ENCODE measurements around the gene CACUL1. TPM values are rescaled to one million over a fixed set of nuclear protein-coding genes. Genes with fewer than 3 reads are reported as not detected.

Gene CACUL1
- total and polyA plus RNA-seq, 4 experiments from 2014 or later = 14.9 to 32.3 (median 31.3) TPM

- Mint-ChIP-seq H3K36me3 (peaks cover 0 to 9% of the 10 kb centered on the region in 2 donors), H3K27ac (peak overlapping the region in 1 of 7 donors; percentile 71), H3K4me3 (peak overlapping the region in 2 of 8 donors; percentile 20 to 39), H3K9me3 (peaks cover 0 to 2% (median 0%) of the 10 kb centered on the region in 8 donors), H3K4me1 (peaks cover 20 to 48% (median 37%) of the 10 kb centered on the region in 4 donors), H3K27me3 (no peaks in the 10 kb centered on the region)
- Histone ChIP-seq H3K9me3 (ENCODE audit: control insufficient read depth in 1 of 2, low read length in 2 of 2) (no peaks in the 10 kb centered on the region), H3K36me3 (ENCODE audit: insufficient read depth, low read length) (no peaks in the 10 kb centered on the region), H3K4me1 (ENCODE audit: insufficient read depth, low read length) (peaks cover 35% of the 10 kb centered on the region), H3K27ac (ENCODE audit: low read depth, low read length) (no peak overlapping the region), H3K27me3 (ENCODE audit: insufficient read depth, low read length) (no peaks in the 10 kb centered on the region), H3K4me3 (ENCODE audit: low read length in 2 of 2) (no peak overlapping the region)
- ChIA-PET POLR2A (ENCODE audit: partially characterized antibody) (interaction anchor here (1.2 kb wide), 1 partner anchor 12 kb away, joined by 3 read pairs; no protein-coding TSS in a partner anchor), CTCF (ENCODE audit: partially characterized antibody) (interaction anchor here (0.7 to 1.9 kb wide), 2 partner anchors 52 to 100 kb away, joined by 3 to 6 read pairs; no protein-coding TSS in a partner anchor)
- no peak for DNase-seq
- intact Hi-C loops (cut with micrococcal nuclease) = loop anchor here (10.0 kb wide), 1 partner anchor 74 kb away; the partner anchor contains the start of gene PRLHR
Measured at GRCh38 chr10:118668228-118668952, 86.4 kb downstream of the CACUL1 start.

- H3K4me1 Mint-ChIP-seq = peaks cover 26 to 54% (median 43%) of the 10 kb centered on the region in 4 donors
- Histone ChIP-seq H3K4me3 (ENCODE audit: low read length in 2 of 2) (no peak overlapping the region), H3K27ac (ENCODE audit: low read depth, low read length) (no peak overlapping the region), H3K9me3 (ENCODE audit: control insufficient read depth in 1 of 2, low read length in 2 of 2) (no peaks in the 10 kb centered on the region), H3K36me3 (ENCODE audit: insufficient read depth, low read length) (no peaks in the 10 kb centered on the region), H3K4me1 (ENCODE audit: insufficient read depth, low read length) (peaks cover 41% of the 10 kb centered on the region), H3K27me3 (ENCODE audit: insufficient read depth, low read length) (no peaks in the 10 kb centered on the region)
- H3K4me3 Mint-ChIP-seq = no peak overlapping the region
- H3K27me3 Mint-ChIP-seq = no peaks in the 10 kb centered on the region
- H3K9me3 Mint-ChIP-seq = peaks cover 0 to 3% (median 0%) of the 10 kb centered on the region in 8 donors
- H3K27ac Mint-ChIP-seq = peak overlapping the region in 1 of 7 donors; percentile 17
- DNase-seq = no peak
- ChIA-PET POLR2A (ENCODE audit: partially characterized antibody) (no interaction called here), CTCF (ENCODE audit: partially characterized antibody) (no interaction called here)
- intact Hi-C loops (cut with micrococcal nuclease) = loop anchor here (10.0 kb wide), 1 partner anchor 73 kb away; the partner anchor contains the start of gene PRLHR
- peaks cover 0 to 5% of the 10 kb centered on the region in 2 donors for H3K36me3 Mint-ChIP-seq
Measured at GRCh38 chr10:118667732-118668131, 87.0 kb downstream of the CACUL1 start.

GRCh38 chr10:118666350-118666749 lies 88.4 kb downstream of the CACUL1 start:
- Mint-ChIP-seq H3K27ac (no peak overlapping the region), H3K36me3 (peaks cover 0 to 10% of the 10 kb centered on the region in 2 donors), H3K4me1 (peaks cover 35 to 66% (median 56%) of the 10 kb centered on the region in 4 donors), H3K9me3 (peaks cover 2 to 14% (median 7%) of the 10 kb centered on the region in 8 donors), H3K4me3 (no peak overlapping the region), H3K27me3 (no peaks in the 10 kb centered on the region)
- POLR2A ChIA-PET (ENCODE audit: partially characterized antibody) = no interaction called here
- Histone ChIP-seq H3K4me3 (ENCODE audit: low read length in 2 of 2) (no peak overlapping the region), H3K27me3 (ENCODE audit: insufficient read depth, low read length) (no peaks in the 10 kb centered on the region), H3K4me1 (ENCODE audit: insufficient read depth, low read length) (peaks cover 53% of the 10 kb centered on the region), H3K36me3 (ENCODE audit: insufficient read depth, low read length) (no peaks in the 10 kb centered on the region), H3K9me3 (ENCODE audit: control insufficient read depth in 1 of 2, low read length in 2 of 2) (no peaks in the 10 kb centered on the region), H3K27ac (ENCODE audit: low read depth, low read length) (no peak overlapping the region)
- intact Hi-C loops (cut with micrococcal nuclease) = loop anchor here (10.0 kb wide), 1 partner anchor 72 kb away; the partner anchor contains the start of gene PRLHR
- CTCF ChIA-PET (ENCODE audit: partially characterized antibody) = interaction anchor here (1.8 kb wide), 1 partner anchor 24 kb away, joined by 4 read pairs; no protein-coding TSS in a partner anchor
- DNase-seq = no peak

DNA sequence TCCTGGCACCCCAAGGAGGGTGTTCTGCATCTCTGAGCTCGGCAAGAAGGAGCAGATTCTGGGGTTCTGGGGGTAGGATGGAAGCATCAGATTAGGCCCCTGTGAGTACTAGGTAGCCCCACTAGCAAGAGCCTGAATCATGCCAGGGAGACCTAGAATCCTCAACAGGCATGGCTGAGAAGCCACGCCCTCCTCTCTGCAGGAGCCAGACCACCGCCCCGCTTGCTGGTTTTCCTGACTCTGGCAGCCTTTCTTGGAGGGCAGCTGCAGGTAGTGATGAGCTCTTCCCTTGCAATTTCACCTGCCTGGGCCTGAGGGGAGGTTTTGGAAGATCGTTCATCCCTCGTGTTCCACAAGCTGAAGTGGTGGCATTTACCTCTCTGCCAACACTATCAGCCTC lies 90.4 kb downstream of the CACUL1 start:
- H3K9me3 Mint-ChIP-seq = peaks cover 3 to 21% (median 11%) of the 10 kb centered on the region in 8 donors
- no peaks in the 10 kb centered on the region for H3K9me3 ChIP-seq (ENCODE audit: control insufficient read depth in 1 of 2, low read length in 2 of 2)
- H3K4me1 Mint-ChIP-seq = peaks cover 40 to 71% (median 61%) of the 10 kb centered on the region in 4 donors
- no peak for DNase-seq
- intact Hi-C loops (cut with micrococcal nuclease) = loop anchor here (10.0 kb wide), 1 partner anchor 70 kb away; the partner anchor contains the start of gene PRLHR
- no peak overlapping the region for H3K4me3 ChIP-seq (ENCODE audit: low read length in 2 of 2)
- H3K4me3 Mint-ChIP-seq = peak overlapping the region in 1 of 8 donors; percentile 57
- no peaks in the 10 kb centered on the region for H3K36me3 ChIP-seq (ENCODE audit: insufficient read depth, low read length)
- CTCF ChIA-PET (ENCODE audit: partially characterized antibody) = interaction anchor here (1.1 kb wide), 2 partner anchors 28 to 35 kb away, joined by 3 read pairs; no protein-coding TSS in a partner anchor
- no peak overlapping the region for H3K27ac Mint-ChIP-seq
- peaks cover 49% of the 10 kb centered on the region for H3K4me1 ChIP-seq (ENCODE audit: insufficient read depth, low read length)
- POLR2A ChIA-PET (ENCODE audit: partially characterized antibody) = interaction anchor here (0.8 to 1.2 kb wide), 2 partner anchors 31 to 34 kb away, joined by 3 to 4 read pairs; no protein-coding TSS in a partner anchor
- H3K36me3 Mint-ChIP-seq = peaks cover 0 to 10% of the 10 kb centered on the region in 2 donors
- H3K27ac ChIP-seq (ENCODE audit: low read depth, low read length) = no peak overlapping the region
- H3K27me3 Mint-ChIP-seq = no peaks in the 10 kb centered on the region
- H3K27me3 ChIP-seq (ENCODE audit: insufficient read depth, low read length) = no peaks in the 10 kb centered on the region

- peaks cover 46 to 72% (median 63%) of the 10 kb centered on the region in 4 donors for H3K4me1 Mint-ChIP-seq
- peaks cover 3 to 21% (median 11%) of the 10 kb centered on the region in 8 donors for H3K9me3 Mint-ChIP-seq
- no peaks in the 10 kb centered on the region for H3K27me3 Mint-ChIP-seq
- no peaks in the 10 kb centered on the region for H3K27me3 ChIP-seq (ENCODE audit: insufficient read depth, low read length)
- peak overlapping the region in 4 of 7 donors; percentile 24 to 80 (median 66) for H3K27ac Mint-ChIP-seq
- ChIA-PET CTCF (ENCODE audit: partially characterized antibody) (no interaction called here), POLR2A (ENCODE audit: partially characterized antibody) (no interaction called here)
- H3K4me1 ChIP-seq (ENCODE audit: insufficient read depth, low read length) = peaks cover 52% of the 10 kb centered on the region
- no peaks in the 10 kb centered on the region for H3K9me3 ChIP-seq (ENCODE audit: control insufficient read depth in 1 of 2, low read length in 2 of 2)
- intact Hi-C loops (cut with micrococcal nuclease) = loop anchor here (10.0 kb wide), 1 partner anchor 68 kb away; the partner anchor contains the start of gene PRLHR
- no peak overlapping the region for H3K27ac ChIP-seq (ENCODE audit: low read depth, low read length)
- H3K4me3 ChIP-seq (ENCODE audit: low read length in 2 of 2) = no peak overlapping the region
- DNase-seq = no peak
- H3K4me3 Mint-ChIP-seq = peak overlapping the region in 4 of 8 donors; percentile 30 to 63 (median 38)
- H3K36me3 ChIP-seq (ENCODE audit: insufficient read depth, low read length) = no peaks in the 10 kb centered on the region
- H3K36me3 Mint-ChIP-seq = peaks cover 0 to 10% of the 10 kb centered on the region in 2 donors
Measured at GRCh38 chr10:118663176-118663575, 91.6 kb downstream of the CACUL1 start.

- Histone ChIP-seq H3K9me3 (ENCODE audit: control insufficient read depth in 1 of 2, low read length in 2 of 2) (no peaks in the 10 kb centered on the region), H3K36me3 (ENCODE audit: insufficient read depth, low read length) (no peaks in the 10 kb centered on the region), H3K27ac (ENCODE audit: low read depth, low read length) (no peak overlapping the region), H3K4me1 (ENCODE audit: insufficient read depth, low read length) (peaks cover 60% of the 10 kb centered on the region), H3K27me3 (ENCODE audit: insufficient read depth, low read length) (no peaks in the 10 kb centered on the region), H3K4me3 (ENCODE audit: low read length in 2 of 2) (no peak overlapping the region)
- peak overlapping the region; percentile 1 to 91 (median 64) for H3K4me3 Mint-ChIP-seq
- peak overlapping the region; percentile 30 to 80 (median 72) for H3K27ac Mint-ChIP-seq
- intact Hi-C loops (cut with micrococcal nuclease) = loop anchor here (10.0 kb wide), 1 partner anchor 68 kb away; the partner anchor contains the start of gene PRLHR
- H3K36me3 Mint-ChIP-seq = peaks cover 0 to 10% of the 10 kb centered on the region in 2 donors
- H3K9me3 Mint-ChIP-seq = peaks cover 3 to 21% (median 11%) of the 10 kb centered on the region in 8 donors
- ChIA-PET CTCF (ENCODE audit: partially characterized antibody) (interaction anchor here (0.8 to 1.4 kb wide), 2 partner anchors 58 to 94 kb away, joined by 4 read pairs; no protein-coding TSS in a partner anchor), POLR2A (ENCODE audit: partially characterized antibody) (interaction anchor here (1.1 kb wide), 1 partner anchor 36 kb away, joined by 4 read pairs; no protein-coding TSS in a partner anchor)
- no peaks in the 10 kb centered on the region for H3K27me3 Mint-ChIP-seq
- peaks cover 50 to 78% (median 69%) of the 10 kb centered on the region in 4 donors for H3K4me1 Mint-ChIP-seq
- peak; percentile 30 to 60 (median 40) for DNase-seq
Measured at GRCh38 chr10:118662228-118663035, 92.3 kb downstream of the CACUL1 start.
